Embryonic facial prominence (tissue), 1 donor: ENCODE results near the gene TPST2.
A peak's percentile ranks its signal among the peaks of the same experiment; 100 is the strongest.
"Not testable (repeated sequence)": the region's sequence is repeated elsewhere in the genome, so short reads cannot be mapped to it uniquely, and the experiment has no call there.

Experiments used
- DNase-seq: peaks from one replicate; pipeline ENCODE4 v3.0.0-alpha.2; 2016; ENCODE audit errors: extremely low spot score

Gene TPST2

GRCh38 chr22:26589845-26590736 is at the start of gene TPST2:
TPST2 (minus strand) TSS chr22:26590132; CDS start chr22:26541630, 48,502 bp downstream.
- DNase-seq = peak; percentile 31

GRCh38 chr22:26636296-26636695 is 46.4 kb upstream of the TPST2 start:
- DNase-seq = no peak

DNA sequence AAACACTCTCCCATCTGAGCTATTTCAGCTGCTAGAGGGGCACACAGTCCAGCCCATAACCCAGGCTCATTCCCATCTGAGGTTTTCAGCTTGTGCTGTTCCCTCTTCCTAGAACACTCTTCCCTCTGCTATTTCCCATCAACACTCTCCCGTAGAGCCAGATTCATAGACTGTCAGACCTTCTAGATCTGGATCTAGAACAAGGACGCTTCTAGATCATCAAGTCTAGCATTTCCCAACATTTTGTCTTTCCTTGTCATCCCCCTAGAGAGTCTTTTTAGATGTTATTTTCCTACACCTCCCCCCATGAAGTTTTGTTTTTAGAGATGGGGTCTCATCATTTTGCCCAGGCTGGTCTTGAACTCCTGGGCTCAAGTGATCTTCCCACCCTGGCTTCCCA is 45.2 kb upstream of the TPST2 start:
- no peak for DNase-seq

GRCh38 chr22:26634189-26634588 is 44.3 kb upstream of the TPST2 start:
- no peak for DNase-seq

DNA sequence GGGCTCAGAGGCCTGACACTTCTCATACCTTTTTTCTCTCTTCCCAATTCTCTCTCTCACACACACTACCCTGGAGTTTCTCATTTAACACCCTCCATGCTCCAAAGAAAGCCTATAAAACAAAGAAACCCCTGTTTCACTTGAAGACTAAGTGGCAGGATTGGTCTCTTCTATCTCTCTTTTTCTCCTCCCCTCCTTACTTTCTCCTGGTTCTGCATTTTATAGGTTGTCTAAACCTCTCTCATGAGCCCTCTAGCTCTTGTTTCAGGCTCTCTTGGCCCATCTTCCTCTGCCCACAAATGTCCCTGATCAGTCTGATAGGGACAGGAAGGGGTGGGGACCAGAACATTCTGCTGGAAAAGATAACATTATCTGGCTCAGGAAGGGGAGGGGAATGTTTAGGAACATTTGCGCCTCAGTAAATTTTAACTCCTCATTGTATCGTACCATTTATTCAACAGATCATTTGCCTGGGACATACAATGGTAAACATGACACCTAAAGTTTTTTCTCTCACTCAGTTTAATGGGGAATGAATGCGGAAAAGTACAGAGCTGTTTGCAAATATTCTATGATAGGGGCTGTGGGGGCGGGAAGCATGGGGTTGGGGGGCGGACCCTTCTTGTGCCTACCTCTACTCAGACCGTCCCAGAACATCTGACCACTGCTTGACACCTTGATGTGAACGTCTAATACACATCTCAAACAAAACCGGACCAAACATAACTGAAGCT is 42.7 kb upstream of the TPST2 start:
- DNase-seq = no peak

- no peak for DNase-seq
Measured at GRCh38 chr22:26631282-26631681, 41.4 kb upstream of the TPST2 start.

GRCh38 chr22:26629988-26630761 is 40.2 kb upstream of the TPST2 start:
- DNase-seq = no peak

DNA sequence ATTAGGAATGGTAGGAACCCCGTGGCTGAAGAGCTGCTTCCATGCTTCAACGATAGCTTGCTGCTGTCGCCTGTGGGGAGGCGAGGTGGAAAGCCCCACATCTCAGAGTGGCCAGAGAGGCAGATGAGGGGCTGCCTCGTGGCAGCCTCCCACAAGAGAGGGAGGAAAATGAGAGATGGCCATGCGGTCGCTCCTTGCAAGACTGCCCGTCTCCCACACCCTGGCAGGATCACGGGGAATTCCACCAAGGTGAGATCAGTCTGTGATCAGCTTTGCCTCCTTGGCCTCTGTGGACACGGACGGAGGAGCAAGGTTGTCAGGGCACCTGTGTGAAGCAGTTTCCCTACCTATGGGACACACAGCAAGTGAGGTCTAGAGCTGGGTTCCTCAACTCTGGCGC is 34.9 kb upstream of the TPST2 start:
- DNase-seq = no peak

DNA sequence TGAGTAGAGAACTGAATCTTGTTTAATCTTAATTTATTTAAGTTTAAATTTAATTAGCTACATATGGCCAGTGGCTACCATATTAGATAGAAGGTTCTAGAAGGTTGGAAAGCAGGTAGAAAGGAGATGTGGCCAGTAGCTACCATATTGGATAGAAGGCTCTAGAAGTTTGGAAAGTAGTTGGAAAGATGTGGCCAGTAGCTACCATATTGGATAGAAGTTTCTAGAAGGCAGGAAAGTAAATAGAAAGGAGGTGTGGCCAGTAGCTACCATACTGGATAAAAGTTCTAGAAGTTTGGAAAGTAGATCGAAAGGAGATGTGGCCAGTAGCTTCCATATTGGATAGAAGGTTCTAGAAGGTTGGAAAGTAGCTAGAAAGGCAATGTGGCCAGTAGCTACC is 34.1 kb upstream of the TPST2 start:
- DNase-seq = no peak

GRCh38 chr22:26621663-26622062 is 31.7 kb upstream of the TPST2 start, which contains the start of gene CRYBA4:
CRYBA4 (plus strand) TSS chr22:26621963; CDS start chr22:26622597, 634 bp downstream.
- no peak for DNase-seq

GRCh38 chr22:26620197-26620596 is 30.3 kb upstream of the TPST2 start:
- no peak for DNase-seq

GRCh38 chr22:26619510-26619909 is 29.6 kb upstream of the TPST2 start:
- no peak for DNase-seq

- DNase-seq = no peak
Measured at GRCh38 chr22:26618455-26618854, 28.5 kb upstream of the TPST2 start.

DNA sequence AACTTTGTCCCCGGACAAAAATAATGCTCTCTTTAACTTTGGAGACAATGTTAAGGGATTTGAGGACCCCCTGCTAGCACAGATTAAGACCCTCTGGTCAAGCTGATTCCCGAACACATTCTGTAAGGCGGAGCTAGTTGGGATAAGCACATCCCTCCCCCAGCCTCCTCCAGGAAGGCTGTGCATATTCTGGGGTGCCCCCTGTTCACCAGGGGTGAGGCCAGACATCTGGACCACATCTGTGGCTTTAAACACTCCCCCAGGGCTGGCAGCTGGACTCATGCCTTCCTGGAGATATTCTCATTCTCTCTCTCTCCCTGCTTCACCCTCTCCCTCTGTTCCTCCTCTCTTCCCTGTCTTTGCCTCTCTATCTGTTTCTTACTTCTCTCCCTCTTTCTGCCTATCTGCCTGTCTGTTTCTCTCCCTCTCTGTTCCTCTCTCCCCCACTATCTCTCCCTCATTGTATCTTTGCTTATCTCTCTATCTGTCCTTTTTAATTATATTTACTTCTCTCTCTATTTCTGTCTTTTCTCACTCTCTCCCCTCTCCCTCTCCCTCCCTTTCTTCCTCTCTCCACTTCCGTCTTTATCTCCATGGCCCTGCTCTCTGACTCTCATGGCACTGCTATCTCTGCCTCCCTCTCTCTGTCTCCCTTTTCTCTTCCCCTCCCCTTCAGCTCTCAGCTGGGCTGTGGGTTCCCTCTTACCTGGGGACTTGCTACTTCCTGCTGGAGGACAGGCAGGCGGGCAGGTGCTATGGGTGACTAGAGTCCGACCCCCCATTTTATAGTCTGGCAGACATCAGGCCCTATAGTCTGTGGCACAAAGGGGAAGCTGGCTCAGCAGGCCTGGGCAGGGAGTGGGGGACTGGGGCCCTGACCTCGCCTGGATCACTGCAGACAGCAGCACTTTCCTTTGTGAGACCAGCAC is 27.6 kb upstream of the TPST2 start, which contains the start of gene CRYBB1:
CRYBB1 (minus strand) TSS at position 757 of the 929 bp plus-strand sequence. CDS start 1,708 bp downstream, outside the sequence.
- no peak for DNase-seq

- no peak for DNase-seq
Measured at GRCh38 chr22:26616650-26617049, 26.7 kb upstream of the TPST2 start.

GRCh38 chr22:26615830-26616435 is 26.0 kb upstream of the TPST2 start:
- no peak for DNase-seq

DNA sequence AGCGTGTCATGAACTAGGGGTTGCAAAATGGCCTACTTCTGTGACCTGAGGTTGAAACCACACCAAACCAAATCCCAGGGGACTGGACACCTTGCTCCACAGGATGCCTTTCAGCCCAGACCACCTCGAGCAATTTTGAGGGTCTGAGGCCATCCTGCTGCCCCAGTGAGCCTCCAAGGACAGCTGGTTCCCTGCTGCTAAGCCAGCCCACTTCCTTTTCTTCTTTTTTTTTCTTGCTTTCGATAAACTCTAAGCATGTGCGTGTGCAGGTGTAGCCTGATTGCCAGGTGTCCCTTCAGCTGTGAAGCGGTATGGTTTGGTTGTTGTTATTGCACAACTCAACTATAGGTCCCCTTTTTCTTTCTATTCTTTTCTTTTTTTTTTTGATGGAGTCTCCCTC is 25.2 kb upstream of the TPST2 start:
- DNase-seq = no peak

DNA sequence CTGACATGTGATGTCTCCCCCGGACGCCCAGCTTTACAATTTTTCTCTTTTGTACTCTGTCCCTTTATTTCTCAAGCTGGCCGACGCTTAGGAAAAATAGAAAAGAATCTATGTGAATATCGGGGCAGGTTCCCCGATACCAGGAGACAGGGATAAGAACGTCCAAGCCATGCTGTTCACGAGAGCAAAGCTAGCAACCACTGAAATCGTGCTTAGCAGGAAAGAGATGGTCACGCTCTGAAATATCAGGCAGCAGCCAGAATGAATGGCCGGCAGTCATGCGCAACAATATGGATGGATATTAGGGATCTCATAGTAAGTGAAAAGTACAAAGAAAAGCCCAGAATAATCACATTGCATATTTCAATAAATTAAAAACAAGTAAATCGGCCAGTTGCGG is 24.4 kb upstream of the TPST2 start:
- DNase-seq = no peak

- not testable (repeated sequence) for DNase-seq
Measured at GRCh38 chr22:26613753-26614152, 23.8 kb upstream of the TPST2 start.

DNA sequence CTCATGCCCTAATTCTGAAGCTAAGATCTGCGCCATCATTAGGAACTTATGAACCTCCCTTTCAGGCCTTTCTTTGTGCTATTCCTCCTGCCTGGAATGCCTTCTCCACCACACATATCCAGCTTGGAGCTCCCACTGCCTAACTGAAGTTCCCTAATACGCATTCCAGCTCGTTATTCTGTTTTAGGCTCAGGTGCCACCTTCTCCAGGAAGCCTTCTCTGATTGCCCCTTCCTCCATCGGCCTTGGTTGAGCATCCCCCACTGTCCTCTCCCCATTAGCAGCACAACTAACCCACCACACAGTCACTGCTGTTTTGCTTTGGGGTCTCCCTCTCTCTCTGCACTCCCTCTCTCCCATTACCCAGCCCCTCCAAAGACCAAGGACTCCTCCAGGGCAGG is 22.7 kb upstream of the TPST2 start:
- DNase-seq = no peak
